GM23248 (cell line): ENCODE data around the gene MTMR6. TPM values are rescaled to one million over a fixed set of nuclear protein-coding genes. Genes with fewer than 3 reads are reported as not detected.
A peak's percentile ranks its signal among the peaks of the same experiment; 100 is the strongest.

Experiments used
- DNase-seq: peaks from one replicate; pipeline ENCODE4 v3.0.0-alpha.2; 2015
- H2AFZ ChIP-seq: fragments of 200-600 bp; sonication (generic); 2 replicates; pipeline ENCODE4 v1.6.1; 2016; ENCODE audit warnings: antibody characterized with exemption
- H3F3A ChIP-seq: fragments of 200-600 bp; sonication (generic); 2 replicates; pipeline ENCODE4 v1.6.1; 2016; ENCODE audit warnings: mild to moderate bottlenecking, antibody characterized with exemption, mixed run types; ENCODE audit not compliant: insufficient read depth
- H3K27ac ChIP-seq: fragments of 200-600 bp; sonication (generic); 2 replicates; pipeline ENCODE4 v1.5.1; 2016; ENCODE audit warnings: mild to moderate bottlenecking
- H3K27me3 ChIP-seq: fragments of 200-600 bp; sonication (generic); replicated peaks from 2 replicates; pipeline ENCODE4 v1.6.1; 2016; ENCODE audit warnings: mild to moderate bottlenecking; ENCODE audit not compliant: insufficient read depth
- H3K36me3 ChIP-seq: fragments of 200-600 bp; sonication (generic); 2 replicates; pipeline ENCODE4 v1.6.1; 2016; ENCODE audit warnings: low read depth, mild to moderate bottlenecking
- H3K4me1 ChIP-seq: fragments of 200-600 bp; sonication (generic); 2 replicates; pipeline ENCODE4 v1.6.1; 2016; ENCODE audit warnings: mild to moderate bottlenecking; ENCODE audit not compliant: insufficient read depth
- H3K4me2 ChIP-seq: fragments of 200-600 bp; sonication (generic); one replicate; pipeline ENCODE4 v1.6.1; 2016; ENCODE audit warnings: mild to moderate bottlenecking; ENCODE audit not compliant: unreplicated experiment
- H3K4me3 ChIP-seq: fragments of 200-600 bp; sonication (generic); 2 replicates; pipeline ENCODE4 v1.5.1; 2016; ENCODE audit warnings: mild to moderate bottlenecking
- H3K79me2 ChIP-seq: fragments of 200-600 bp; sonication (generic); 2 replicates; pipeline ENCODE4 v1.6.1; 2016; ENCODE audit warnings: mild to moderate bottlenecking; ENCODE audit not compliant: insufficient read depth
- H3K9ac ChIP-seq: fragments of 200-600 bp; sonication (generic); 2 replicates; pipeline ENCODE4 v1.6.1; 2016; ENCODE audit warnings: mild to moderate bottlenecking
- H3K9me2 ChIP-seq: fragments of 200-600 bp; sonication (generic); 2 replicates; pipeline ENCODE4 v1.6.1; 2016; ENCODE audit warnings: mixed run types, mild to moderate bottlenecking, moderate library complexity; ENCODE audit not compliant: insufficient read depth
- H3K9me3 ChIP-seq: fragments of 200-600 bp; sonication (generic); one replicate; pipeline ENCODE4 v1.6.1; 2017; ENCODE audit warnings: low read depth
- H4K20me1 ChIP-seq: fragments of 200-600 bp; sonication (generic); 2 replicates; pipeline ENCODE4 v1.6.0; 2016; ENCODE audit not compliant: insufficient read depth
- EZH2 ChIP-seq: fragments of 200-600 bp; sonication (generic); IDR thresholded peaks from 2 replicates; pipeline ENCODE4 v1.6.1; 2018; ENCODE audit warnings: antibody characterized with exemption, mild to moderate bottlenecking; ENCODE audit not compliant: insufficient read depth, poor library complexity, severe bottlenecking
- EZH2phosphoT487 ChIP-seq: fragments of 200-600 bp; sonication (generic); IDR thresholded peaks from 2 replicates; pipeline ENCODE4 v1.6.1; 2018; ENCODE audit warnings: antibody characterized with exemption, moderate library complexity, mild to moderate bottlenecking, low read depth; ENCODE audit not compliant: insufficient read depth
- WGBS, 2 experiments: methylation state at CpG; one replicate each; pipeline ENCODE4 v1.1.6; 2015 to 2017; ENCODE audit warnings: low lambda C conversion rate in 2 of 2, low coverage in 1 of 2; ENCODE audit errors: missing lambda C conversion rate in 2 of 2; 5-methylcytosine and 5-hydroxymethylcytosine counted together
- in situ Hi-C: fragments of 300-500 bp; cut with MboI; formaldehyde crosslinking; loops from 2 replicates; pipeline ENCODE4 v1.15.0; 2020
- polyA plus RNA-seq: library from polyadenylated mRNA; unstranded; fragments of >200 nt; fragmentation: Nextera tagmentation; extraction: Ambion mirVana; gene quantifications from 2 replicates; pipeline ENCODE4 v1.2.1, GENCODE V29; 2016
- total RNA-seq: library from RNA; depleted of rRNA; stranded (reverse); fragments of >200 nt; shearing (Covaris generic); gene quantifications from 2 replicates; pipeline ENCODE4 v1.2.3, GENCODE V29; 2014

MTMR6 gene
- total and polyA plus RNA-seq, 2 experiments from 2014 or later, result 25.5 to 37.2 TPM

DNA sequence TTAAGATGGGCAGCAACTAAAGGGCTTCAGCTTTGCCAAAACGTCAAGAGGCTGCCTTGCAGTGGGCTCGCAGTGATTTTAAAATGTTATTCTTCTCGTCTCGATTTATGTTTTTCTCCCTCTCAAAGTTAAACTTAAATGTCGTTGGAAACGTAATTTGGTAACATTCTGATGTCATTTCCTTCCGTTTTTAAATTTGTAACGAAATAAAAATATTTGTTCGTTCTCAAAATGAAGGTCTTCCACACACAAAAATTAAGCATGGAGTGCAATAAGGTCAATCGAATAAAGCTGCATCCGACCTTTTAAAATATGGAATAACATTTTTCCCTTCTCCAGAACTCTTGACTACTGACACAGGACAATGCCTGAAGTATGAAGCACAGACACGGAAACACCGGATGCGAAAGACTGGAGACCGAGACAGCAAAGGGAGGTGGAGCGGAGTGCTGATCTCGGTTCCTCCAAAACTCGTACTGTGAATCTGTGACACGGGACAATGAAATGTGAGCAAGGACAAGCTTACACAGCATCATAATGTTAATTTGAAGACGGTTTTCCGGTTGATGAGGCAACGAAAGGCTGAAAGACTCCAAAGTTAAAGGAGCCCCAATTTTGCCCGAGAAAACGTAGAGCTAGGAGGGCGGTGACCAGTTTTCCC is 850 bp downstream of the MTMR6 start:
- peaks cover 29% of the 10 kb centered on the region for H3K4me1 ChIP-seq
- H4K20me1 ChIP-seq, result no peaks in the 10 kb centered on the region
- H3K27ac ChIP-seq, result peak overlapping the region; percentile 82
- no peaks in the 10 kb centered on the region for H3K9me3 ChIP-seq
- peak overlapping the region; percentile 92 for H3K9ac ChIP-seq
- TF ChIP-seq EZH2, result no peak
- no peak for TF ChIP-seq EZH2phosphoT487
- peak; percentile 81 for DNase-seq
- in situ Hi-C loops, result no loop called here
- no peaks in the 10 kb centered on the region for H3K9me2 ChIP-seq
- H3K79me2 ChIP-seq, result peaks cover 58% of the 10 kb centered on the region
- H3K27me3 ChIP-seq, result no peaks in the 10 kb centered on the region
- H3F3A ChIP-seq, result peaks cover 18% of the 10 kb centered on the region
- H3K4me2 ChIP-seq, result peak overlapping the region; percentile 92
- H2AFZ ChIP-seq, result peak overlapping the region; percentile 92
- 3 to 4% methylated on average over 25 of the region's 25 CpGs for WGBS, 2 experiments
- H3K36me3 ChIP-seq, result no peaks in the 10 kb centered on the region
- peak overlapping the region; percentile 87 for H3K4me3 ChIP-seq

- Histone ChIP-seq H3K36me3 (no peaks in the 10 kb centered on the region), H4K20me1 (peaks cover 8% of the 10 kb centered on the region; the same call in 1 of the 2 replicates), H3K79me2 (peaks cover 100% of the 10 kb centered on the region), H3K9me3 (no peaks in the 10 kb centered on the region), H3K4me3 (no peak overlapping the region), H3K4me2 (no peak overlapping the region), H3K9ac (no peak overlapping the region), H3F3A (peaks cover 15% of the 10 kb centered on the region), H2AFZ (no peak overlapping the region), H3K27me3 (no peaks in the 10 kb centered on the region), H3K4me1 (peaks cover 31% of the 10 kb centered on the region), H3K9me2 (no peaks in the 10 kb centered on the region), H3K27ac (no peak overlapping the region)
- in situ Hi-C loops, result no loop called here
- WGBS, 2 experiments, result 94 to 100% methylated on average over 1 of the region's 1 CpG
- no peak for TF ChIP-seq EZH2
- TF ChIP-seq EZH2phosphoT487, result no peak
- no peak for DNase-seq
These were observed 5.4 kb downstream of the MTMR6 start for GRCh38 chr13:25281935-25282332.

GRCh38 chr13:25281193-25281934 is 5.9 kb downstream of the MTMR6 start:
- peaks cover 37% of the 10 kb centered on the region for H3K4me1 ChIP-seq
- peaks cover 100% of the 10 kb centered on the region for H3K79me2 ChIP-seq
- in situ Hi-C loops, result no loop called here
- no peak overlapping the region for H3K4me2 ChIP-seq
- no peaks in the 10 kb centered on the region for H3K9me2 ChIP-seq
- H4K20me1 ChIP-seq, result peaks cover 8% of the 10 kb centered on the region; the same call in 1 of the 2 replicates
- no peak for DNase-seq
- TF ChIP-seq EZH2 (no peak), EZH2phosphoT487 (no peak)
- H3K36me3 ChIP-seq, result no peaks in the 10 kb centered on the region
- no peak overlapping the region for H3K4me3 ChIP-seq
- no peak overlapping the region for H3K9ac ChIP-seq
- H3F3A ChIP-seq, result peaks cover 11% of the 10 kb centered on the region
- H2AFZ ChIP-seq, result no peak overlapping the region
- no peak overlapping the region for H3K27ac ChIP-seq
- H3K27me3 ChIP-seq, result no peaks in the 10 kb centered on the region
- WGBS, 2 experiments, result 72 to 73% methylated on average over 4 of the region's 4 CpGs
- no peaks in the 10 kb centered on the region for H3K9me3 ChIP-seq

- H3K27ac ChIP-seq, result no peak overlapping the region
- in situ Hi-C loops, result no loop called here
- peaks cover 29% of the 10 kb centered on the region for H3K4me1 ChIP-seq
- no peak overlapping the region for H3K9ac ChIP-seq
- H3F3A ChIP-seq, result peaks cover 4% of the 10 kb centered on the region; the same call in 1 of the 2 replicates
- H3K9me2 ChIP-seq, result no peaks in the 10 kb centered on the region
- no peak for TF ChIP-seq EZH2
- TF ChIP-seq EZH2phosphoT487, result no peak
- no peaks in the 10 kb centered on the region for H3K36me3 ChIP-seq
- H3K9me3 ChIP-seq, result no peaks in the 10 kb centered on the region
- H3K4me3 ChIP-seq, result no peak overlapping the region
- H2AFZ ChIP-seq, result no peak overlapping the region
- H3K27me3 ChIP-seq, result no peaks in the 10 kb centered on the region
- no peak for DNase-seq
- H3K79me2 ChIP-seq, result peaks cover 100% of the 10 kb centered on the region
- H3K4me2 ChIP-seq, result no peak overlapping the region
- peaks cover 8% of the 10 kb centered on the region; the same call in 1 of the 2 replicates for H4K20me1 ChIP-seq
These were observed 6.9 kb downstream of the MTMR6 start for GRCh38 chr13:25280396-25280795.
